ENCODE measurements around the gene EPN3.

GRCh38 chr17:50560185-50560824 lies 27.8 kb downstream of the EPN3 start, which contains the start of gene CACNA1G:
- TF ChIP-seq POLR2A (IDR thresholded peaks at IDR 0.05) (no peak), CTCF (IDR thresholded peaks at IDR 0.05) (no peak)

All from lower leg skin (tissue), 3 donors.